Measurements from ENCODE around the gene ELFN1.
A peak's percentile ranks its signal among the peaks of the same experiment; 100 is the strongest.

ELFN1 gene

DNA sequence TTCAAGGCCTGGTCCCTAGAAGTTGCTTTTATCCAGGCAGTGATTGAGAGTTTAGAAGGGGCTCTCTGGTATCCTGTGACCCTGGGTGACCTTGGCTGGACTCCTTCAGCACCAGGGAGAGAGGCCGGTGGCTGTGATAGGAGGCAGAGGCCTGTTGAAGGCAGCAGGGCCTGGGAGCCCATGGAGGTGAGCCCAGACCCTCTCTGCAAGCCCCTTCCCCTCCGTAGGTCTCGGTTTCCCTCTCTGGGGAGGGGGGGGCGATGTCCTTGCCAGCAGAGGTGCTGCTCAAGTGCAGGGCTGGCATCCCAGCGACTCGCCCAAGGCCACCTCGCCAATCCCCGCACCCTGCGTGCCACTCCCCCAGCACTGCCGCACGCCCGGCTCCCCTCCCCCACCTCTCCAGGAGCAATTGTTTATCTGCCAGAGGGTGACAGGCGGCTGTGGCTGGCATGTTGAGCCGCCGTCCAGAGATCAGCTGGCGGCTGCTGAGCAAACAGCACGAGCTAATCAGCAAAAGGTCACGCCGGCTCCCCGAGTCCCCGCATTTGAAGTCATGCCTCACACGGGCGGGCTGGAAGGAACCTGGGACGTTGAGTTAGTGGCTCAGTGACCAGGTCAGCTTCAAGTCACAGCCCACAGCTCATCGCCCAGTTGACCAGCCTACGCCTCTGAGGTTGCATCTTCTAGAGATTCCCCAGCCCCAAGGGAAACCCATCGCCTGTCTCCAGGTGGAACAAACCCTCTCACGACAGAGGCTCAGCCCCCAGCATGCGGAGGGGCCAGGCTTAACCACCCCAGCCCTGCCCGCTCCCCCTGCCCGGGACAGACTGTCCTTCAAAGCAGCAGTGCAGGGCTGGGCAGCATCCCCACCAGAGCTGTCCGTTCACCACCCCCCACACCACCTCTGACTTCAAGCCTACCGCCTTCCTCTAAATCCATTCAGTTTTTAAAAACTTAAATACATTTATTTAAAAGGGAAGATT is 43.7 kb downstream of the ELFN1 start:
- DNase-seq, result peak; percentile 19

DNA sequence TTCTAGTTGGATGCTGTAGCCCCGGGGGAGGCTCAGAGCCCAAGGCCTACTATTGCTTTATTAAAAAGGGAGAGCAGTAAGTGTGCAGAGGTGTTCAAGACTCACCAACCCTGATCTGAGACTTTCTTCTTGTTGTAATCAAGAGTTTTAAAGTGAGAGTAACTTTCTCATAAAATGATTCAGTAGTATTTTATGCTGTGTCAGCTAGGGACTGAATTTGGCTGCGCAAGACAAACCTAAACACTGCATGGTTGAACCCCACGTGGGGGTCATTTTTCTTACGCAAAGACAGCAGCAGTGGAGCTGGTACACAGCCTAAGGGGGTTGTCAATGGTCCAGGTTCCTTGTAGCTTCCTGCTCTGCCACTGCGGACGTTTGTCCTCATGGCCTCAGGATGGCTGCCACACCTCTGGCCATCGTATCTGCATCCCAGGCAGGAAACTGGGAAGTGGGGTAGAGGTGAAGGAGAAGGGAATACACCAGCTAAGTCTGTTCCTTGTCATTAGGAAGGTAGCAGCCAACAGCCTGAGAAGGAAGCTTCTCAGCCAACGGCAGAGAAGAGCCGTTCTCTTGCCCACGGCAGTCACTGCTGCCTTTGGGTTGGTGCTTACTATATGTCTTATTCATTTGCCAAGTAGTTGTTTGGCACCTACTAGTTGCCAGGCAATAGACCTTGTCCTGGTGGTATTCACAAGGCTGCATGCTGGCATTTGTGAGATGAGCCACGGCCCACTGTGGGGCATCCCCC is 44.7 kb downstream of the ELFN1 start:
- DNase-seq, result no peak

DNA sequence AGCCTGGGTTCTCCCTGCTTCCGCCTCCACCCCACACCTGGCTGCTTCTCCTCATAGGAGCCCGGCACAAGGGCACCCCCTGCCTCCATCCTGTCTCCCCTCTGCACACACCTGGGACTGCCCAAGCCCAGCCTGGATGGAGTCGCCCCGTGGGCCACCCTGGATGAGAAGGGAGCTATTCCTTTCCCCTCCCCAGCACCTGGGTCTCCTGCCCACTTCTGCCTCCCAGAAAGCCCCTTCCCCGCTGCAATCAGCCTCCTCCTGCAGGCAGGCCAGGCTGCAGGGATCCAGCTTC is 45.2 kb downstream of the ELFN1 start:
- DNase-seq, result no peak

DNA sequence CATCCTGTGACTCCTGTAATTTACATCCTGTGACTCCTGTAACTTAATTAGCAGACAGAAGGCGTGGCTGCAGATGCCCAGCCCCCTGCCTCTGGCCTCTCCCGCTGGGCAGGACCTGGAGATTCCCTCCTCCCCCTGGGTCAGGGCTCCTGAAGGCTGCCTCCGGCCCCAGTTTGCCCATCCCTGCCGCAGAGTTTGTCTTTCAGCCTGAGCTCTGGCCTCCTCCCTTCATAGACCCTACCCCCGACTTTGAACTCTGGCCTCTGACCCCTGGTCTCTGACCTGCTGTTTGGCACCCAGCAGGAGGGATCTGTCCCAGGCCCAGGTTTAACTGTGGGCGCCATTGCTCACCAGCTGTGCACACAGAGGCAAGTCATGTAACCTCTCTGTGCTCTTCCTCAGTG is 45.6 kb downstream of the ELFN1 start:
- DNase-seq, result no peak

DNA sequence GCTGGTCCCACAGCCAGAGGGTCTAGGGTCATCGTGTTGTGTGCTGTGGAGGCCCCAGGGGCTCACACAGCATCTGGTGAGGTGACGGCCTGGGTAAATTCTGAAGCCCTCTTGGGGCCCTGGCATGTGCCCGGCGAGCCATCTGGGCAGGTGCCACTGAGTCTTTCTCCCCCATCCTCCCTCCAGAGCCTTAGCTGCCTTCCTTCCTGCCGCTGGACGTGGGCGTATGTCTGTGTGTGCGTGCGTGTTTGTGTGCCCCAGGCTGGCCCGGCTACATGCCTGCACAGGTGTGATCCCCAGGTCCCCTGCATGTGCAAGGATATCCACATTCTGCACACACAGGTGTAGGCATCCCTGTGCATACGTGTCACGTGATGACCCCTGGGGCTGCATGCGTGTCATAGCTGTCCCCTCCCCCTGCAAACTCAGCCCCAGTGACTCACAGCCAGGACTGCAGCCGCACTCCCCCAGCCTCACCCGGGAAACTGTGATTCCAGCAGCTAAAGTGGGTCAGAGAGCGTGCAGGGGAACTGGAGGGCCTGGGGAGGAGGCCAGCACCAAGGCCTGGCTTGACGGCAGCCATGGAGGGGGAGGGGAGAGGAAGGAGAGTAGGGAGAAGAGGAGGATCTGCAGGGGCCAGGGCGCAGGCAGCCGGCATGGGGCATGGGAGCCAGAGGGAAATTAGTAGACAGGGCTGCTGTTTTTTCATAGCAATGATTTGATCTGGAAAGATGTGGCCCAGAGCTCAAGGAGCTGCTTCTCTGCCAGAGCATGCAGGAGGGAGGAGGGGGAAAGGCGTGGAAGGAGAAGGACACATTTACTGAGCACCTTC is 46.4 kb downstream of the ELFN1 start:
- DNase-seq, result no peak

DNA sequence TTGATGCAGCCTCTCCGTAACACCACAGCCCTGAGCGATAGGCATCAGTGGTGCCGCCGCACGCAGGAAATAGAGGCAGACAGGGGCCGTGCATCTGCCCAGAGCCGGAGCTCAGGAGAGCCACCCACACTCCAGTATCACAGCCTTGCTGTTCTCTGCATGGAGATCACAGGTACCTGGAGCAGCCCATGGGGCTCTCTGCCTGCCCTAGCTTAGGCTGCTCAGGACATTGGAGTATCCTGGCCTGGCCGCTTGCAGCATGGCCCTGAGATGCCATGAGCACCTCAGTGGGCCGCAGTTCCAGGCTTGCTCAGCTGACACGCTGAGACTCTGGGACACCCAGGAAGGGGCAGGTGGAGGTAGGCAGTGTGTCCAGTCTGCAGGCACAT is 47.0 kb downstream of the ELFN1 start:
- DNase-seq, result no peak

DNA sequence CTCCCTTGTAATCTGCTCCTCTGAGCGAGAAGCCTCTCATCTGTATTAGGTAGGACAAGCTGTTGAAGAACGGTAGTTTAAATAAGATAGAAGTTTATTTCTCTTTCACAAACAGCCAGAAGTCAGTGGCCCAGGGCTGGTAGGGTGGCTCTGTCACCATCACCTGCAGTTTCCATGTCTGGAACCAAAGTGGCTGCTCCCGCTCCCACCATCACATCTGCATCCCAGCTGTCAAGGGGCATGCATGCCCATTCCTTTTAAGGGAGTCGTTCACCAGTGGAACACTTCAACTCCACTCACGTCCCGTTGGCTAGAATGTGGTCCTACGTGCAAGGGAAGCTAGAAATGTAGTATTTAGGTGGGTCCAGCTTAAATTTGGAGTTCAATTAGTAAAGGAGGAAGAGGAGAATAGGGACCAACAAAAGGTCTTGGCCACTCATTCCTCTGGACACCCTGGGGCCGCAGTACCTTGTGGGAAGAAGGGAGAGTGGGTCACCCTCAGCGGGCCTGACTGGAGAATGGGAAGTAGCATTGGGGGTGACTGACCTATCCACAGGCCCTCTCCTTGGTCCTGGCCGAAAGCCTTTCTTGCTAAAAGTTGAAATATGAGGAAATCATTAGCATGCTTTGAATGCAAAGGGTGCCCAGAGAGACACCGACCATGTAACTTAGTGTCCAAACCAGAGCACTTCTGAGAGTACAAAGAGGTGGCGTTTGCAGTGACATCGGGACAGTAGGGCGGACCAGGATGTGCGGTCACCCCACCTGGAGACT is 48.0 kb downstream of the ELFN1 start:
- no peak for DNase-seq

DNA sequence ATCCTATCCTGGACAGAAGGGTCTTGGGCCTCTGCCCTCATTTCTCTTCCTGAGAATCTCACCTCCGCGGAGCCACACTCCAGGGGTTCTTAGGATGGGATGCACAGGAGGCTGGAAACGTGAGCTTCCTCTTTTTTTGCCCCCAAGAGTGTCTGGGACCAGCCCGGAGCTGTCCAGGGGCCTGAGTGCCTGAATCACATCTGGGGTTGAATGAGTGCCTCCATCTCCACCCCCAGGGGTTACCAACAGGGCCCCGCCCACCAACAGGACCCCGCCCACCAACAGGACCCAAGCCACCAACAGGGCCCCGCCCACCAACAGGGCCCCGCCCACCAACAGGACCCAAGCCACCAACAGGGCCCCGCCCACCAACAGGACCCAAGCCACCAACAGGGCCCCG is 48.8 kb downstream of the ELFN1 start:
- DNase-seq, result peak; percentile 45

DNA sequence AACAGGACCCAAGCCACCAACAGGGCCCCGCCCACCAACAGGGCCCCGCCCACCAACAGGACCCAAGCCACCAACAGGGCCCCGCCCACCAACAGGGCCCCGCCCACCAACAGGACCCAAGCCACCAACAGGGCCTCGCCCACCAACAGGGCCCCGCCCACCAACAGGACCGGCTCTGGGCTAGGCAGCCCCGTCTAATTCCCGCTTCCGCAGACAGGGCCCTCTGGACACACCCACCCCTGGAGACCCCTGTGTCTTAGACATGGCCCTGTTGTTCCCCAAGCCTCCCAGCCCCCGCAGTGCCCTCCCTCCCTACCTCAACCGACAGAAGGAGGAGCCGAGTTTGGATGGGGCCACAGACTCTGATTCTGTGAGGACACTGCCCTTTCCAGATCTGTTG is 49.2 kb downstream of the ELFN1 start:
- DNase-seq, result peak; percentile 27

DNA sequence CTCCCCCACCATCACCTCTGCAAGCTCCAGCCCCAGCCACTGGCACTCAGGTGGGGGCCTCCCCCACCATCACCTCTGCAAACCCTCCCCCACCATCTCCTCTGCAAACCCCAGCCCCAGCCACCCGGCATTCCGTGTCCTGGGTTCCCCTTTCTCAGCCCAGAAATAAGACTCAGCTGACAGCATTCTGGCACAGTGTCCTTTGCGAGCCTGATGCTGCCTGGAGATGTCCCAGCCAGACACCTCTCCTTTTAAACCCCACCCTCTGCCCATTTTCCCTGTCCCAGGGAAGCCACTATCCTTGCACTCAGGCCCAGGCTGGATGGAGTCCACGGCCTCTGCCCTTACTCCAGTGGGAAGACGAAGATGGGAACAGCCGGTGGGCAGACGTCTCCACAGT is 49.8 kb downstream of the ELFN1 start:
- DNase-seq, result no peak

DNA sequence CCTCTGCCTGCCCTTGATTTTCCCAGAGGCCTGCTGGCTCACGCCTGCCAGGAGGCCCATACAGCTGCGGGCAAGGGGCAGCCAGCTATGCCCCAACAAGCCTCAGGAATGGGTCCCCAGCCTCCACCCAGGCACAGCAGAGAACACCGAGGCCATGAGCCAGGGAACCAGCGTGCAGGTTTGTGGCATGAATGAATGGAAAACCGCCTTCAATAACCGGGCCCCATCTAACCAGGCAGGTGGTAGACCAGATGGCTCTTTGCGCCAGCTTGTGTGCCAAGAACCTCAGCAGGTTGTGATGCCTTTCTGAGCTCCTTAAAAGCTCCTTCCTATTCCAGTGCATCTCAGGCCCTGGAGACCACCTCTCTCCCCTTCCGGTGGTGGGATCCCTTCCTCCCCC is 50.2 kb downstream of the ELFN1 start:
- no peak for DNase-seq

DNA sequence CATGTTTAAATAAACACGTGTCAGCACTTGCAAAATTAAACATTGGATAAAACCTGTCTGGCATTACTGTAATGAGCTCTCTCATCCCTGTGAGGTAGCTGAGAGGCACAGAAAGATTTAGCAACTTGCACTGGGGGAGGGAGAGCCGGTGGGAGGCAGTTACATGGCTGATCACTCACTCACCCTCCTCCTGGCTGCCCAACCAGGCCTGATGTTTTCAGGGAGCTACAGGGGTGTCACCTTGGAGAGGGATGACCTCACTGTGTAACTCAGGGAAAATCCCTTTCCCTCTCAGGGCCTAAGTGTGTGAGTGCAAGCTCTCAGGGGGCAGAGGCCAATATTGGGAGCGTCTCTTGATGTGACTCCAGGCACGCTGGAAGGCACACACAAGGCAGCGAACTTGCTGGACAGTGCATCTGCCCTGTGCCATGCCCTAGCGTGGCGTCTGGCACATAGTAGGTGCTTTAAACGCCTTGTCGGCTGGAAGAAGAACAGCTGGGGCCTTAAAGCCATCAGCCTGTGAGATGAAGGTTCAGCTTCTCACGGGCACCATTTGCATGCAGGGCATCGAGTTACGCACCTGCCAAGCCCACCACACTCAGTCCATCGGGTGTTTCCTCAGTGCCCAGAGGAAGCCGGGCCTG is 51.1 kb downstream of the ELFN1 start:
- no peak for DNase-seq

DNA sequence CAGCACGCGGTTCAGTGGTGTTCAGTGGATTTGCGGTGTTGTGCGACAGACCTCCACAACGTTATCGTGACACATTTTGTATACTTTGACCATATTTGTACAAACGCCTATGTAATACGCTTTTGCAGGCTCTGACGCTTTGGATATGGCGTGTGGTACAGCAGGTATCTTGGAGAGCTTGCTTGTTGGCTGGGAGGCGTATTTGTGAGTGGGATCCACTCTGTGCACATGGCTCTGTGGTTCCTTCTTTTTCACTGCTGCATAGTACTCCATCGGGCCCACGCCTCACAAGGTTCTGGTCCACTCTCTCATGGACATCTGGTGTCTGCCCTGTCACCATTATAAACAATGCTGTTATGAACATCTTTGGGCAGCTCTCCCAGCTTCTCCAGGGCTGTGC is 53.2 kb downstream of the ELFN1 start:
- DNase-seq, result no peak

DNA sequence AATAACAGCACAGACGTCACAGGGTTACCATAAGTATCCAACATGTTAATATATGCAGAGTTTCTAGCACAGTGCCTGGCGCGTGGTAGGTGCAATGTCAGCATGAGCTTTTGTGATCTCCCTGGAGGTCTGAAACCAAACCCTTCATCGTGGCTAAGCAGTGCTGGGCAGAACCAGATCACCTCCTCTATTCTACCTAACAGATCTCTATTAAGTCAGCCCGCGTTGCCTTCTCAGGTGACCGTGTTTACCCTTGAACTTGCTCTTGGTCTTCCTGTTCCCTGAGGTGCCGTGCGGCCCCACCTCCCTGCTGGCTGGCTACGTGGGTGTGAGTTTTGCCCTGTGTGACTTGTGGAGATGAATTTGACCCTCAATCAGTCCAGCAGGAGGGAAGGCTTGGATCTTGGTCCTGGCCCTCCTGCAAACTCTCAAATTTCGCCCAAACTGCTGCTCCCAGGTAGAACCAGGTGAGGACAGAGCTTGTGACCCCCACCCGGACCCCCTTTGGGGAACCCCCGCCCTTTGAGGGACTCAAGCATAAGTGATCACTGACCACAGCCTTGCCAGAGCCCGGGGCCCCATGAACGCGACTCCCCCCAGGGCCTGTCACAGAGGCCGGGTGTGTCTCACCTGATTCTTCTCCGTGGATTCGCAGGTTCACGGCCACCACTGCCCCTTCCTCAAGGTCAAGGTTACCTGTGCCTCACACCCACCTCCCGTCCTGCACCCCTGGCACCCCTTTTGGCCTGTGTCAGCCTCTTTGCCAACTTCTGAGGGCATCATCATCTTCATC is 54.2 kb downstream of the ELFN1 start:
- DNase-seq, result no peak

DNA sequence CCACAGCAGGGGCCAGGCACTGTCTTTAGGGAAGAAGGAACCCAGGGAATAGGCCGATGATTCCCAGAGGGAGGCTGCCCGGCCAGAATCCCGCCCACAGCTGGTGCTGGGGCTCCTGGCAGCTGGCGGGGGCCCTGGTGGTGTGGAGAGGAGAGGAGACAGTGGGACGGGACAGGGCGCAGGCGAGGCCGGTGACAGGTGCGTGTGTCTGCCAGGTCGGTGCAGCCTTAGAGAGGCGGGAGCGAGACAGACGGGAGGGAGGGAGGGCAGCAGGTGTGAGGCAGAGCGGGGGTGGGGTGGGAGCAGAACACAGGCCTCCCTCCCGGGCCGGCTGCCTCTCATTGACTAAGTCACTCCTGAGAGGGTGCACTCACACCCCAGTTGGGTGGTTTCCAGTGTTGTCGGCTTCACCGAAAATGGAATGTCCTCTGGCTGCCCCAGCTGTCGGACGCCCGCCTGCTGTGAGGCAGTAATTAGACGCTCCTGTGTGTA is 55.2 kb downstream of the ELFN1 start:
- DNase-seq, result no peak

DNA sequence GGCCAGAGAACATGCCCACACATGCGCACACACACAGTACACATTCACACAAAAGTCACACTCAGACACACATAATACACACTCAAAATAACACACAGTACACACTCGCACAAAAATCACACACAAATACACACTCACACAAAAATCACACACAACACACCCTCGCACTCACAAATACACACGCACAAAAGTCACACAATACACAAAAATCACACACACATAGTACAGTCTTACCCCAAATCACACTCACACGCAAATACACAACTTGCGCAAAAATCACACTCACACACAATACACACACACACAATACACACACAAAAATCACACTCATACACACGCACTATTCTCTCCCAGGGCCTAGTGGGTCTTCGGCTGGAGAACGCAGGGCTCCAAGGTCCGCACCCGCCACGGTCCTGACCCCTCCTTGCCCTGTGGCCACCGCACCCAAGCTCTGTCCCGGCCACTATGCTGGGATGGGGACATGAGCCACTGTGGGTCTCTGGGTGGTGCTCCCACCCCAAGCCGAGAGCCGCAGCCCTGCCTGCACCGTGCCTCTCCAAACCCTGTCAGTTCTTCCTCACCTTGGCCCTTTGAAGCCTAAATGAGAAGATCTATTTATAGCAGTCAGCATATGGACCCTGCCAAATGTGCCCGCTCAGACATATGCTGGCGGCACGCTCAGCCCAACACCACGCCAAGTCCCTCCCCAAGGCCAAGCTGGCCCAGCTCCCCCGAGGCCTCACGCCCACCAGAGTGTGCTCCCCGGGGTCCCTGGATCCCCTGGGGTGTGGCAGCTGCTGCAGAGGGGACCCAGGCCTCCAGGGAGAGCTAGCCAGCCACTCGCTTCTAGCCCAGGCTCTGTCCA is 55.9 kb downstream of the ELFN1 start:
- no peak for DNase-seq

DNA sequence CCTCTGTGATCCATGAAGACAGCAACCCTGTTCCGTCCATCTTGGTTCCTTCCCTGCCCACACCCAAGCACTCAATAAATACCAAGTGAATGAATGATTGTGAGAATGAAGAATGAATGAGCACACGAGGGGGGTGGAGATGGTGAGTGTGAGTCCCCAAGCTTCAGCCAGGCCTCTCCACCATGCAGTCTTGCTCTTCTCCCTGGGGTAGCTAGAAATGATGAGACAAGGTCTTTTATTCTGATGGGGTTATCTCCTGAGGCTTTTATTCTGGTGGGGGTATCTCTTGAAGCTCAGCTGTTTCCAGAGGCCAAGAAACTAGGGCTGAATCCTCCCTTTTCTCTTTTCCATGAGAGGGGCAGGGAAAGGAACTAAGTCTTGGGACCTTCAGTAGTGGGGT is 57.0 kb downstream of the ELFN1 start:
- DNase-seq, result no peak

DNA sequence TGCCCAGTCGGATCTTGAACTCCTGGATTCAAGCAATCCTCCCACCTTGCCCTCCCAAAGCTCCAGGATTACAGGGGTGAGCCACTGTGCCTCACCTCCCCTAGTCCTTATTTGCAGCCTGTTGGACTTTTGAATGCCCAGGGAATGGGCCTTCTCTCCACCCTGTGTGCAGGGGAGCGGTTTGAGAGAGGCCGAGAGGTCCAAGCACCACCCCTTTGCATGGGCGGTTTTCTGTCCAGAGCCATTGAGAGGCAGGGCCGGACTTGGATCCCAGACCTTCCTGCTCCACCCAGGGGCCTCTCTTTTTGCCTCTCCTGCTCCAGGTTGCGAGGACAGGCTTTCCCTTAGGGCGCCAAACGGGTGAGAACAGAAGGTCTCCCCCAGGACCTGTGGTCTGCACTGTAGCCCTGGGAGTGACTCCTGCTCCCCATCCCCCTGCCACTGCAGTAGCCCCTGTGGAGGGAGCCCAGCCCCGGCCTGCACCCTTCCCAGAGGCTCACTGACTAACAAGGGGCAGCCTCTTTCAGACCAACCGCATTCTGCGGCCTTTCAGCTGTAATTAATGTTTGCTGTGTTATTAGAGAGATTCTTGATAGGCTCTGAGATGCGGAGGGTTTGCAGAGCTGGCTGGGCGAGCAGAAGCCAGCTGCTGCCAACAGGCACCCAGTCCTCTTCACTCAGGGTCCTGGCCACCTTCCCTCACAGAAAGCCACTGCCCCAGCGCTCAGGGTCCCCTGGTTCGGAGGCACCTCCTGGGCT is 57.9 kb downstream of the ELFN1 start:
- DNase-seq, result no peak

DNA sequence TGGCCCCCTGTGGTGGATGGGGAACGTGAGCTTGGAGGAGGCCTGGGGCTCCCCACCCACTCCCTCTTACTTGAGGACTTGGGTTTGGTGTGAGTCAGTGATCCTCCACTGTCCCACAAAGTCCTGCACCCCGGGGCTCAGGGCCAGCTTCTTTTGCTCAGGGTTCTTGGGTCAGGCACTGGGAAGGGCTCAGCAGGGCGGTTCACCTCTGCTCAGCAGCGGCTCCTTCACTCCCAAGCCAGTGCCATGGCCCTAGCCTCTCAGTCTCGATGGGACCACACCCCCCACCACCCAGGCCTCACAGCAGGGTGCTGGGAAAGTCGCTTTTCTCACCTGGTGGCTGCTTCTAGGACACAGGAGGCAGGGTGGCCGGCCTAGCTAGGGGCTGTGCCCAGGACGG is 59.1 kb downstream of the ELFN1 start:
- no peak for DNase-seq

Measured in hematopoietic multipotent progenitor cell treated with erythropoietin and hydrocortisone succinate and interleukin-3 and kit ligand, for 4 days (in vitro differentiated cells).